NCI-H2029 treated with DMSO at 0.1 percent for 48 hours (cell line): ENCODE measurements around the gene SLC5A2.
A peak's percentile ranks its signal among the peaks of the same experiment; 100 is the strongest.
"Not testable (repeated sequence)": the region's sequence is repeated elsewhere in the genome, so short reads cannot be mapped to it uniquely, and the experiment has no call there.

Experiments
- DNase-seq: peaks from one replicate; lab custom pipeline; 2025; lab: John Stamatoyannopoulos, UW

The SLC5A2 gene

DNA sequence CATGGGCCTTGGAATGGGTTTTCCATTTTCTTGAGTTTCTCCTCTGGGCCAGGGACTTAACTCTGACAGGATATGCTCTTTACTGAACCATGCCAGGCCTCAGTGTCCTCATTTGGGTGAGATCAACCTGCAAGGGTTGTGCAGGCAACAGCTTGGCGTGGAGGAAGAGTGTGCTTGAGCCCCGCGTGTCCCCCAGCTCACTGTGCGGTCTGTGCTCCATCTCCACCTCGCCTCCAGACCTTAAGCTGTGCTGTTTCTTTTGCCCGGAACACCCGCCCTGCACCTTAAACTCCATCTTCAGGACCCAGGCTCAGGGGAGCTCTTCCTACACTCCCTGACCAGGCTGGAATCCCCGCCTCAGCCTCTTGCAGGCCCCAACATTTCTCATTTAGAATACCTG is 15.6 kb downstream of the SLC5A2 start:
- no peak for DNase-seq

GRCh38 chr16:31499928-31500327 is 17.0 kb downstream of the SLC5A2 start:
- no peak for DNase-seq

DNA sequence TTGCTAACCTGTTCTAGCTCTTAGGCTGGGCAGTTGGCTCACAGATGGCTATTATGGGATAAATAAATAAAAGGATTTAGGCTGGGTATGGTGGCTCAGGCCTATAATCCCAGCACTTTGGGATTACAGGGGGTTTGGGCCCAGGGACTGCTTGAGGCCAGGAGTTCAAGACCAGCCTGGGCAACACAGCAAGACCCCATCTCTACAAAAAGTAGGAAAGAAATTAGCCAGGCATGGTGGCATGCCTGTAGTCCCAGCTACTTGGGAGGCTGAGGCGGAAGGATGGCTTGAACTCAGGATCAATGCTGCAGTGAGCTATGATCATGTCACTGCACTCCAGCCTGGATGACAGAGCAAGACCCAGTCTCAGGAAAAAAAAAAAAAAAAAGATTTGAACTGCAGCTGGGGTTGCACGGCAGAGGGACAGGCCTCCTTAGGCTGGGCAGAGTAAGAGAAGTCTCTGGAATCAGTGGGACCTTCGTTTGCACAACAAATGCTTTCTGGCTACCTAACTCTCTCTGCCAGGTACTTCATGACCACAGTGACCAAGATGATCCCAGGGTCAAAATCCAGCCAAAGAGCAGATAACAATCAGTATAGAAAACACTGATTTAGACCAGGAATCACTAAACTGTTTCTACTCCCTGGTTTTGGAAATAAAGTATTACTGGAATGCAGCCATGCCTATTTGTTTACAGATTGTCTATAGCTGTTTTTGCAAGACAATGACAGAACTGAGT is 18.5 kb downstream of the SLC5A2 start:
- DNase-seq = no peak

GRCh38 chr16:31501966-31502348 is 19.0 kb downstream of the SLC5A2 start:
- DNase-seq = no peak

DNA sequence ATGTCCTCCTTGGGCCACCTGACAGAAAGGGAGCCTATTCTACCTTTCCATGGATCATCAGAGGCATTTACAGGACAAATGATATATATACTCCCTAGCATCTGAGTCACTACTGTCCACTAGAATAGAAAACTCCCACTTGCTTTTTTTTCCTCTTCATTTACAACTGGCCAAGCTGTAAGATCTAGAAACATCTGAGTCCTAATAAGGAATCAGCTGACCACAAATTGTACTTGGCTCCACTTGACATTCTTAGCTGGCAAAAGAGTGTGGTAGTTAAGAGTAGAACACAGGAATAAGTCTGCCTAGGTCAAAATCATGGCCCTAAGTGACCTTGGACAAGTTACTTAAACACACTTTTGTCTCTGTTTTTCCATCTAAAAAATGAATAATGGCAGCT is 20.1 kb downstream of the SLC5A2 start:
- DNase-seq = no peak

DNA sequence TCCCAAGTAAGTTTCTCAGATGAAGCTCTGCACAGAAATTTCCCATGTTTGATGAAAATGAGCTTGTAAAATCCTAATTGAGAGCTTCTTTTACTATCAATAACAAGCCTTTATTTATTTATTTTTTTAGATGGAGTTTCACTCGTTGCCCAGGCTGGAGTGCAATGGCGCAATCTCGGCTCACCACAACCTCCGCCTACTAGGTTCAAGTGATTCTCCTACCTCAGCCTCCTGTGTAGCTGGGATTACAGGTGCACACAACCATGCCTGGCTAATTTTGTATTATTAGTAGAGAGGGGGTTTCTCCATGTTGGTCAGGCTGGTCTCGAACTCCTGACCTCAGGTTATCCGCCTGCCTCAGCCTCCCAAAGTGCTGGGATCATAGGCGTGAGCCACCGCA is 20.6 kb downstream of the SLC5A2 start:
- not testable (repeated sequence) for DNase-seq

DNA sequence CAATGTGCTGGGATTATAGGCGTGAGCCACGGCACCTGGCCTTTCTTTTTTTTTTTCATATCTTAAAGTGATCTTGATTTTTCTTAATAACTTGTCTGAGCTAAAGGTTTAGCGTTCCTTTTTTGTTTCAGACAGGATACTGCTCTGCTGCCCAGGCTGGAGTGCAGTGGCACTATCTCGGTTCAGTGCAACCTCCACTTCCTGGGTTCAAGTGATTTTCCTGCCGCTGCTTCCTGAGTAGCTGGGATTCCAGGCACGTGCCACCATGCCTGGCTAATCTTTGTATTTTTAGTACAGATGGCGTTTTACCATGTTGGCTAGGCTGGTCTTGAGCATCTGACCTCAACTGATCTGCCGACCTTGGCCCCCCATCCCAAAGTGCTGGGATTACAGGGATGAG is 21.2 kb downstream of the SLC5A2 start:
- no peak for DNase-seq

DNA sequence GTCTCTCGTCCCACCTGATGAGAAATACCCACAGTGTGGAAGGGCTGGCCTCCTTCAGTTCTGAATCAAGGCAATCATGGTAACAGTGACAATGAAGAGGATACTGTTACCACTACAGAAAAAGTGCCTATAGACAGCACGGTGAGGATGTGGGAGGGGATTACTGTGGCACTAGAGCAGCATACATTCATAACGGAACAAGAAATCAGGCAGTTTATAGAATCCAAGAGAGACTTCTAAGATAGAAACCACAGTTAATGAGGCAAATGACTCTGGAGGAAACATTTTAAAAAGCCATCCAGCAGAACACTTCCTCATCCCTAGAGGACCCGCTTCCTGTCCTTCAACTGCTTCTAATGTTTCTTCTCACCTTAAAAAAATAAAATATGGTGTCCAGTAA is 22.6 kb downstream of the SLC5A2 start:
- no peak for DNase-seq

DNA sequence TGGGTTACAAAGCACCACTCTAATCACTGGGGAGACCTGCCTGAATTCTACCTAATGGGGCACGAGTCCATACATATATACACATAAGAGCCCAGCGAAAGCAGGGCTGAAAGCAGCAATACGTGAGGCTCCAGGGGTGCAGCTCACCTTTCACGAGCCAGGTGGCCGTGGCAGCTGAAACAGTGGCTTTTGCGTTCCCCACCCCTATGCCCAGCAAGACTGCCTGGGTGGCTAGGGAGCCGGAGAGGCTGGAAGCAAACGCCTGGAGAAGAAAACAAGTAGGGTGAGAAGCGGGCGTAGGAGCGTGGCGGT is 24.6 kb downstream of the SLC5A2 start:
- no peak for DNase-seq

GRCh38 chr16:31507929-31508705 is 25.2 kb downstream of the SLC5A2 start, which contains the start of gene RUSF1:
TSS of gene RUSF1 (minus strand) at chr16:31508391. CDS start at chr16:31508373, 18 bp downstream.
- peak; percentile 45 for DNase-seq

DNA sequence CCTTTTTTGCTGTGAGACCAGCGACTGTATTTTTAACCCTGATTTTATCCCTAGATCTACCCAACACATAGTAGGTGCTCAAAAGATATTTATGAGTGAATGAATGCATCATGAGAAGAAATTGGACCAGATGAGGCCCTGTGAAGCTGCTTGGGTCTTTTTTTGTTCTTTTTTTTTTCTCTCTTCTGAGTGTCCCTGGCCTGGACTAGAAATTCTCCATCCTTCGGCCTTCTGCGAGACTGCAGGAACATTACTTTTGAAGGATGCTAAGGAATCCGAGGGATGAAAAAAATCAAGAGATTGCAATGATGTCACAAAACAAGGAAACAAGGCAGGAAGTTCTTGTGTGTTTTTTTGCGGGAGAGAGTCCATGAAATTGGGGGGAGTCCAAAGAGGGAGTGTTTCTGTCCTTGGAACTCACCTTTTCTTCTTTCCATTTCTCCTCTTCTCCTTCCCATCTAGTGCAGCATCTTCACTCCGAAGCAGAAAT is 25.8 kb downstream of the SLC5A2 start:
- no peak for DNase-seq

- no peak for DNase-seq
Measured at GRCh38 chr16:31513126-31513525, 30.2 kb downstream of the SLC5A2 start.

DNA sequence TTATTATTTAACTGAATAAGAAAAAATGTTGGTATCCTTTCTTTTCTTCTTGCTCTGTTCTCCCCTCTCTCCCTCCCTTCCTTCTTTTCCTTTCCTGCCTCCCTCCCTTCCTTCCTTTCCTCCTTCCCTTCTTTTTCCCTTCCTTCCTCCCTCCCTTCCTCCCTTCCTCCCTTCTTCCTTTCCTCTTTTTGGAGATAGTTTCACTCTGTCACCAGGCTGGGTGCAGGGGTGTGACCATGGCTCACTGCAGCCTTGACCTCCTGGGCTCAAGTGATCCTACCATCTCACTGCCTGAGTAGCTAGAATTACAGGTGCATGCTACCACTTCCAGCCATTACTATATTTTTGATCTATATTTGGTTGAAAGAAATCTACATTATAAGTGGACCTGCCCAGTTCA is 31.0 kb downstream of the SLC5A2 start:
- no peak for DNase-seq

GRCh38 chr16:31517800-31518402 is 35.0 kb downstream of the SLC5A2 start:
- DNase-seq = no peak

GRCh38 chr16:31519759-31520431 is 37.0 kb downstream of the SLC5A2 start:
- no peak for DNase-seq

DNA sequence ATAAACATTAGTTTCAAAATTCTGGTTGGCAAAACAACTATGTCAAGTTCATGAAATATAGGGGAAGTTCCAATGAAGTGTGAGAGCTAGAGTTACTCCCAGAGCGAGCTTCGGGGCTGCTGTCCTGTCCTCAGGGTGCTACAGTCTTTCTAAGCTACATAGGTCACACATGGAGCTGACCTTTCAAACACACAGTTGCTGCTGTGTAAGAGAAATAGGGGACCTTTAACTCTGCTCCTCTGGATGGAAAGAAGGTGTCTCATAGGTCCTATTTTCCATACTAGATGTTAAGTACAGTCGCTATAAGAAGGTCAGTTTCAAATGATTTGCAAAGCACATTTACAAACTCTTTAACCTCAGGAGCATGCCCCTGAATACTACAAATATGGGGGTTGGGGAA is 38.4 kb downstream of the SLC5A2 start:
- DNase-seq = no peak

DNA sequence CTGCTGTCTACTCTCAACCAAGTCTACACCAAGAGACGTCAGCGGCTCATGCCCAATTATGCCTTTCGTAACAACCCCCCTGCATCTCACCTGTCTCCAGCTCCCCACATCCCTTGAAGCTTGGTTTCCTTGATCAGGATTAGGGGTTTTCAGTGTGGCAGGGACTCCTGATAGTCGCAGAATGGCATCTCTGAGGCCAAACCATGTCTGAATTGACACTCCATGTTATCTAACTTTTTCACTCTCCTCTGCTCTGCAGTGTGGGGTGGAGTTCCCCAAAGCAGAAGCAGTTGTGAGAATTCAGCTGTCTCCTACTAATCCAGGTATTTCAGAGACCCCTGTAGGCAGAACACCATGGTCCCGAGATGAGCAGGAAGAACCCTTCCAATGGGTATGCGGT is 39.1 kb downstream of the SLC5A2 start:
- no peak for DNase-seq

DNA sequence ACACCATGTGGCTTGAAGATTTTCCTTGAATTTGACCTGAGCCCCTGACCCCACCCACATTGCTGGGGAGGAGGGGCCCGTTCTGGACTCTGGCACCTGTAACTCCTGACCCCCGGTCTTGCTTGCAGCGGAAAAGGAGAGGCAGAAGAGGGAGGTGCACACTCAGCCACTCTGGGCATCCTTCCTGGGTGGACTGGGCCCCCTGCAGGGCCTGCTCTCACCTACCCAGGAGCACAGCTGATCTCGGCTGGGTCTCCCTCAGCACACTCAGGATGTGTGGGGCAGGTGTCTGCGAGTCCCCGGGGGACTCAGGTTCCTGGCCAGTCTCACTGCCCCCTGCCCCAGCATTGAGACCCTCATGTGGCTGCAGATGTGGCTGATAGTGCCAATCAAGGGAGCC is 40.8 kb downstream of the SLC5A2 start:
- DNase-seq = not testable (repeated sequence)

GRCh38 chr16:31525113-31525512 is 42.2 kb downstream of the SLC5A2 start:
- DNase-seq = no peak

GRCh38 chr16:31527734-31528274 is 44.9 kb downstream of the SLC5A2 start, which contains the start of gene AHSP:
TSS of gene AHSP (plus strand) at chr16:31527900. CDS start at chr16:31528140, 240 bp downstream.
- no peak for DNase-seq

- DNase-seq = no peak
Measured at GRCh38 chr16:31528523-31529107, 45.7 kb downstream of the SLC5A2 start.
